SK-N-MC (cell line): Measurements from ENCODE around the gene ANGPTL4.
A peak's percentile ranks its signal among the peaks of the same experiment; 100 is the strongest.
"Not testable (repeated sequence)": the region's sequence is repeated elsewhere in the genome, so short reads cannot be mapped to it uniquely, and the experiment has no call there.

ENCODE experiments used
- DNase-seq: peaks from one replicate; pipeline ENCODE4 v3.0.0-alpha.2; 2011; ENCODE audit warnings: low read depth, low spot score
- H3K27ac ChIP-seq: fragments of 200-600 bp; sonication (generic); 2 replicates; pipeline ENCODE4 v1.5.1; 2016; ENCODE audit warnings: mixed run types
- H3K36me3 ChIP-seq: fragments of 200-600 bp; sonication (generic); 2 replicates; pipeline ENCODE4 v1.6.1; 2017; ENCODE audit warnings: antibody characterized with exemption, low read length, mixed read lengths; ENCODE audit not compliant: insufficient read depth
- H3K4me3 ChIP-seq: fragments of 200-600 bp; sonication (generic); 2 replicates; pipeline ENCODE4 v1.5.1; 2016
- H3K9ac ChIP-seq: fragments of 200-600 bp; sonication (generic); 2 replicates; pipeline ENCODE4 v1.8.0; 2017; ENCODE audit warnings: mixed run types, mixed read lengths; ENCODE audit not compliant: insufficient read length
- H3K9me3 ChIP-seq: fragments of 200-600 bp; sonication (generic); 2 replicates; pipeline ENCODE4 v1.6.1; 2017; ENCODE audit warnings: low read depth, mild to moderate bottlenecking, antibody characterized with exemption, low read length, moderate library complexity, mixed read lengths
- EZH2 ChIP-seq: fragments of 200-600 bp; sonication (generic); IDR thresholded peaks from one replicate; pipeline ENCODE4 v1.6.1; 2017; ENCODE audit warnings: antibody characterized with exemption
- FOXP2 ChIP-seq: optimal IDR thresholded peaks from 2 replicates; pipeline ENCODE3; 2011; ENCODE audit warnings: mild to moderate bottlenecking, moderate library complexity; ENCODE audit not compliant: insufficient read depth; ENCODE audit errors: extremely low read length, control extremely low read depth
- POLR2AphosphoS5 ChIP-seq: IDR thresholded peaks from 2 replicates; pipeline ENCODE4 v1.6.1; 2012; ENCODE audit warnings: mild to moderate bottlenecking, low read depth, low read length, borderline replicate concordance

Gene ANGPTL4

DNA sequence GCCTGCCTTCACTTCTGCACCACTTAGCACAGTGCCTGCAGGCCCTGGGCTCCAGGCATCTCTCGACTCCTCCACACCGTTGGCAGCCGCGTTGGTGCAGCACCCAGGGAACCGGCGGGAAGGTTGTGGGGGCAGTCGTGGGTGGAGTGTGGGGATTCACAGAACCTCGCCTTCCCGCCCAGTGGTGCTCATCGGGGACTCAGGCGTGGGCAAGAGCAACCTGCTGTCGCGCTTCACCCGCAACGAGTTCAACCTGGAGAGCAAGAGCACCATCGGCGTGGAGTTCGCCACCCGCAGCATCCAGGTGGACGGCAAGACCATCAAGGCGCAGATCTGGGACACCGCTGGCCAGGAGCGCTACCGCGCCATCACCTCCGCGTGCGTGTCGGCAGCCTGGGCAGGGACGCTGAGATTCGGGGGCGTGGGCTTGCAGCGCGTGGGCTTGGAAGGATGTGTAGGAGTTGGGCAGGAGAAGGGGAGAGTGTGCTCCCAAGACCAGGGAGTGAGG, 35.8 kb downstream of the ANGPTL4 start:
- H3K36me3 ChIP-seq = no peaks in the 10 kb centered on the region; the same call in 1 of the 2 replicates
- no peak overlapping the region for H3K4me3 ChIP-seq
- H3K9ac ChIP-seq = no peak overlapping the region
- H3K9me3 ChIP-seq = no peaks in the 10 kb centered on the region
- no peak overlapping the region for H3K27ac ChIP-seq
- DNase-seq = no peak
- no peak for TF ChIP-seq EZH2
- no peak for TF ChIP-seq POLR2AphosphoS5
- TF ChIP-seq FOXP2 = no peak

DNA sequence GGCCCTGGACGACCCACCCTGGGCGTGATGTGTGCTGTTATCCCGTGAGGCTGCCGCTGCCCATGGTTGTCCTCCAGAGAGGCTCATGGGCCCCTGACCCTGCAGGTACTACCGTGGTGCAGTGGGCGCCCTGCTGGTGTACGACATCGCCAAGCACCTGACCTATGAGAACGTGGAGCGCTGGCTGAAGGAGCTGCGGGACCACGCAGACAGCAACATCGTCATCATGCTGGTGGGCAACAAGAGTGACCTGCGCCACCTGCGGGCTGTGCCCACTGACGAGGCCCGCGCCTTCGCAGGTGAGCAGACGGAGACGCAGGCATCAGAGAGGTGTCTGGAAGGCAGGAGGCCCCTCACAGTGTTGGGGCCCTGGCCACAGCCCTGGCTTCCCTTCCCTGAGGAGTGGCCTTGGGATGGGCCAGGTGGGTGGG, 38.0 kb downstream of the ANGPTL4 start:
- Histone ChIP-seq H3K27ac (no peak overlapping the region), H3K9me3 (no peaks in the 10 kb centered on the region), H3K4me3 (no peak overlapping the region), H3K36me3 (peaks cover 3% of the 10 kb centered on the region; the same call in 1 of the 2 replicates), H3K9ac (no peak overlapping the region)
- no peak for DNase-seq
- TF ChIP-seq FOXP2 (no peak), POLR2AphosphoS5 (no peak), EZH2 (no peak)

DNA sequence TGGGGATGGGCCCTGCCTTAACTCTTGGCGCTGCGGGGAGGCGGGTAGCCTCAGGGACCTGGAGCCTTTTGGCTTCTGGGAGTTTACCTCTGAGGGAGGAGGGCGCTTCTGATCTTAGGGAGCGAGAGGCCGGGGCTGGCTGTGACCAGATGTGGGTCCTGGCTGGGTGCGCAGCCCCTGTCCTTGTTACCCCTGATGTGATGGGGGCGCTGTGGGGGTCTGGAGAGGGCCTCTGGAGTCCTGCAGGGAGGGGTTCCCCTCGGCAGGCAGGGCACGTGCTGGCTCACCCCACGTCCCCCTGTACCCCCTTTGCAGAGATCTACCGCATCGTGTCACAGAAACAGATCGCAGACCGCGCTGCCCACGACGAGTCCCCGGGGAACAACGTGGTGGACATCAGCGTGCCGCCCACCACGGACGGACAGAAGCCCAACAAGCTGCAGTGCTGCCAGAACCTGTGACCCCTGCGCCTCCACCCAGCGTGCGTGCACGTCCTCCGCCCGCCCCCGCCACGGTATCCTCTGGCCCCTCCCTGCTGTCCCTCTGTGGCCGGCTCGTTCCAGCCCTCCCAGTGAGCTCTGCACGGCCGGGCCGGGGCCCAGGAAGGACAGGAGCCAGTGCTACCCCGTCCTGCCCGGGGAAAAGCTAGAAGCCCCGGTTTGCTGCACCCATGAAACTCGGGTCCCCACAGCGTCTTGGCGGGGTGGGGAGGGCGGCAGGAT, 39.3 kb downstream of the ANGPTL4 start:
- Histone ChIP-seq H3K9ac (no peak overlapping the region), H3K4me3 (no peak overlapping the region), H3K9me3 (no peaks in the 10 kb centered on the region), H3K27ac (no peak overlapping the region), H3K36me3 (peaks cover 3% of the 10 kb centered on the region; the same call in 1 of the 2 replicates)
- TF ChIP-seq EZH2 = no peak
- no peak for TF ChIP-seq POLR2AphosphoS5
- no peak for TF ChIP-seq FOXP2
- no peak for DNase-seq

DNA sequence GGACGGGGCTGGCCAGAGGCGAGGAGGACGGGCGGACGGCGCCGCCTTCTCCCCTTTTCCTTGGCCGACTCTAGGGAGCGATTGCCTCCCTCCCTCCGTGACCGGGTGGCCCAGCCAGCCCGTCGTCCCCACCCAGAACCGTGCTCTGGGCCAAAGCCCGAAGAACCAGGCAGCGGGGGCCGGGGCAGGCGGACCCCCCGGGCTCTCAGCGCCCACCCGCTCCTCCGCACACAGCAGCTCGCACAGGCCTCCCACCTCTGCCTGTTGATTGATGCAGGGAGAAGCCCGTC, 39.8 kb downstream of the ANGPTL4 start:
- DNase-seq = no peak
- H3K36me3 ChIP-seq = peaks cover 3% of the 10 kb centered on the region; the same call in 1 of the 2 replicates
- no peak overlapping the region for H3K4me3 ChIP-seq
- H3K9me3 ChIP-seq = no peaks in the 10 kb centered on the region
- H3K9ac ChIP-seq = no peak overlapping the region
- TF ChIP-seq POLR2AphosphoS5 (no peak), FOXP2 (no peak), EZH2 (no peak)
- no peak overlapping the region for H3K27ac ChIP-seq

DNA sequence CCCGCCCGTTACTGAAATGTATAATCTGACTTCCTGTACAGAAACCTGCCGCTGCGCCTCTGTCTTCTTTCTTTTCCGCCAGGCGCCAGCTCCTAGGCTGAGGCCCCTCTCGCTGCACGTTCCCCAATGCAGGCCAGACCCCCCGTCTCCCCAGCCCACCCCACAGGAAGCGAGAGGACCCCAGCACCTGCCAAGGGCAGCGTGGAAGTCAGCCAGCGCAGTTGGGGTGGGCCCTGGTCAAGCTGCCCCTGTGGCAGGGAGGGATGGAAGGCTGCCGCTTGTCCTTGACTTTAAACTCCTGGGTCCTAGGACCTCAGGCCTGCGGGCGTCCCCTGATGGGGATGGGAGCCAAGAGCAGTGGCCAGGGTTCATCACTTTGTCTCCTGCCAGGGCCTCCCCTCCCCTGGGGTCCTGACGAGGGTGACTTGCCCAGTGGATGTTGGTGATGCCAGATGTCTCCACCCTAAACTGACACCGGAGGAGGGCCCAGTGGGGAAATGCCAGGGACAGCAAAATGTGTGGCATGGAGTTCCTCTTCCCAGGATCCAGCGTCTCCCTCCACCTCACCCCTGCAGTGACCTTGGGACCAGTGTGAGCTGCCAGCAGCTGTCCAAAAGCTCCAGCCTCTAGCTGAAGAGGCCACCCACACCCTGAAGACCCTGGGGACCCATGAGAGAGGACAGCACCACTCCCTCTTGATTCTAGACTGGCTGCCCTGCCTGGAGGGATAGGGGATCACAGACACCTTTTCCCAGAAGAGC, 40.6 kb downstream of the ANGPTL4 start:
- Histone ChIP-seq H3K9ac (no peak overlapping the region), H3K4me3 (no peak overlapping the region), H3K27ac (no peak overlapping the region), H3K9me3 (no peaks in the 10 kb centered on the region), H3K36me3 (peaks cover 3% of the 10 kb centered on the region; the same call in 1 of the 2 replicates)
- no peak for TF ChIP-seq EZH2
- TF ChIP-seq POLR2AphosphoS5 = no peak
- no peak for TF ChIP-seq FOXP2
- DNase-seq = no peak

DNA sequence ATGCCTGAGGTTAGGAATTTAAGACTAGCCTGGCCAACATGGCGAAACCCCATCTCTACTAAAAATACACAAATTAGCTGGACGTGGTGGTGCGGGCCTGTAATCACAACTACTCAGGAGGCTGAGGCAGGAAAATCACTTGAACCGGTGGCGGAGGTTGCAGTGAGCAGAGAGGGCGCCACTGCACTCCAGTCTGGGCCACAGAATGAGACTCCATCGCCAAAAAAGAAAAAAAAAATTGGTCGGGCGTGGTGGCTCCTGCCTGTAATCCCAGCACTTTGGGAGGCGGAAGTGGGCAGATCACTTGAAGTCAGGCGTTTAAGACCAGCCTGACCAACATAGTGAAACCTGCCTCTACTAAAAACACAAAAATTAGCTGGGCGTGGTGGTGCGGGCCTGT, 46.8 kb downstream of the ANGPTL4 start:
- not testable (repeated sequence) for DNase-seq, H3K4me3 ChIP-seq, H3K9me3 ChIP-seq

DNA sequence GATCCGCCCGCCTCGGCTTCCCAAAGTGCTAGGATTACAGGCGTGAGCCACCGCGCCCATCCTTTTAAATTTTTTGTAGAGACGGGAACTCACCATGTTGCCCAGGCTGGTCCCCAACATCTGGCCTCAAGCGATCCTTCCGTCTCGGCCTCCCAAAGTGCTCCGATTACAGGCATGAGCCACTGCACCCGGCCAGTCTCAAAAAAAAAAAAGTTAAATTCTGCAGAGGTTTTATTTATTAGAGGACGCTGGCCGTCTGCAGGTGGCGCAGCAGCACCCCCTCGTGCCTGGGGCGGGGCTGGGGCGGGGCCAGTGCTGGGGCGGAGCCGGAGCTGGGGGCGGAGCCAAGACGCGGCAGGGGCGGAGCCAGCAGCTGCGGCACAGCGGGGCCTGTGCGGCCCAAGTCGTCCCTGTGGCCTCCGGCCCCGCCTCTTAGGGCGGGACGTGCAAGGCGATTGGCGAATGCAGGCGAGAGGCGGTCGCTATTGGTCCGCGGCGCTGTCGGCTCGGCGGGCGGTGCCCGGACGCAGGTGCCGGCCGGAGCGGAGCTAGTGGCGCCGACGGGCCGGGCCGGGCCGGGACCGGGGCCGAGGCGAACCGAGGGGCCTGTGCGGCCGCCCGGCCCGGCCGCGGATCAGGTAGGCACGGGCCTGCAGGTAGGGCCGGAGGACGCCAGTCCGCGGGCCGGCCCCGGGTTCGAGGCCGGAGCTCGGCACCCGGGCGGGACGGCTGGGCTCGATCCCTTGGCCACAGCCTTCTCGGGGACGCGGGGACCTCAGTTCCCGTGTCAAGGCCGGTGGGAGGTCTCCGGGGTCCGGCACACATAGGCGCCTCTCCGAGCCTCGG, 49.1 kb downstream of the ANGPTL4 start, which contains the start of gene MARCHF2:
Gene MARCHF2 (plus strand): TSS at position 523 of the 846 bp plus-strand sequence. CDS start 8,536 bp downstream, outside the sequence.
- Histone ChIP-seq H3K36me3 (no peaks in the 10 kb centered on the region), H3K9me3 (no peaks in the 10 kb centered on the region), H3K9ac (peak within 1 kb of the TSS; percentile 67), H3K4me3 (peak within 1 kb of the TSS; percentile 82), H3K27ac (no peak within 1 kb of the TSS)
- no peak for DNase-seq
- no peak for TF ChIP-seq POLR2AphosphoS5
- no peak for TF ChIP-seq FOXP2
- TF ChIP-seq EZH2 = no peak

More for the DNA sequence above, 46.8 kb downstream of the ANGPTL4 start:
- H3K9ac ChIP-seq, H3K36me3 ChIP-seq, H3K27ac ChIP-seq: not testable (repeated sequence)

DNA sequence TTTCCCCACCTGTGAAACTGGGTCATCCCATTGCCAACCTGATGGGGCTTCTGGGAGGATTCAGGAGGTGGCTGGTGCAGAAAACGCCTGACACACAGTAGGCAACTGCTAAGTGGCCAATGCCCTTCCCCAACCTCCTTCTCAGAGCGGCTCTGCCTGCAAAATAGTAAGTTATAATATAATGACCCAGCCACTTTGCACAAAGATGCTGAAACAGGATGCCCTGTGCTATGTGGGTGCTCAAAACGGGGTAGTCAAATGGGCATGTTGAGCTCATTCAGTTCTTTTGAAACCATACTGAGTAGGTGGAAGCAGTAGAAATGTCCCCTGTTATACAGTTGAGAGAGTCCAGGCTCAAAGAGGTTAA, 49.7 kb downstream of the ANGPTL4 start:
- H3K36me3 ChIP-seq = no peaks in the 10 kb centered on the region
- H3K4me3 ChIP-seq = peak overlapping the region; percentile 82
- H3K9ac ChIP-seq = peak overlapping the region; percentile 67
- no peak overlapping the region for H3K27ac ChIP-seq
- no peaks in the 10 kb centered on the region for H3K9me3 ChIP-seq
- no peak for TF ChIP-seq FOXP2
- no peak for TF ChIP-seq POLR2AphosphoS5
- TF ChIP-seq EZH2 = no peak
- no peak for DNase-seq
